HG02884 (cell line): Measurements from ENCODE around the gene MIEN1.
A peak's percentile ranks its signal among the peaks of the same experiment; 100 is the strongest.
"Not testable (repeated sequence)": the region's sequence is repeated elsewhere in the genome, so short reads cannot be mapped to it uniquely, and the experiment has no call there.

Experiments used
- ATAC-seq: cut with Tn5 transposase; IDR thresholded peaks from one replicate; pipeline ENCODE4 v1.9.1; 2021; ENCODE audit warnings: mild to moderate bottlenecking, moderate library complexity; ENCODE audit not compliant: unreplicated experiment

Gene MIEN1, protein sequence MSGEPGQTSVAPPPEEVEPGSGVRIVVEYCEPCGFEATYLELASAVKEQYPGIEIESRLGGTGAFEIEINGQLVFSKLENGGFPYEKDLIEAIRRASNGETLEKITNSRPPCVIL

DNA sequence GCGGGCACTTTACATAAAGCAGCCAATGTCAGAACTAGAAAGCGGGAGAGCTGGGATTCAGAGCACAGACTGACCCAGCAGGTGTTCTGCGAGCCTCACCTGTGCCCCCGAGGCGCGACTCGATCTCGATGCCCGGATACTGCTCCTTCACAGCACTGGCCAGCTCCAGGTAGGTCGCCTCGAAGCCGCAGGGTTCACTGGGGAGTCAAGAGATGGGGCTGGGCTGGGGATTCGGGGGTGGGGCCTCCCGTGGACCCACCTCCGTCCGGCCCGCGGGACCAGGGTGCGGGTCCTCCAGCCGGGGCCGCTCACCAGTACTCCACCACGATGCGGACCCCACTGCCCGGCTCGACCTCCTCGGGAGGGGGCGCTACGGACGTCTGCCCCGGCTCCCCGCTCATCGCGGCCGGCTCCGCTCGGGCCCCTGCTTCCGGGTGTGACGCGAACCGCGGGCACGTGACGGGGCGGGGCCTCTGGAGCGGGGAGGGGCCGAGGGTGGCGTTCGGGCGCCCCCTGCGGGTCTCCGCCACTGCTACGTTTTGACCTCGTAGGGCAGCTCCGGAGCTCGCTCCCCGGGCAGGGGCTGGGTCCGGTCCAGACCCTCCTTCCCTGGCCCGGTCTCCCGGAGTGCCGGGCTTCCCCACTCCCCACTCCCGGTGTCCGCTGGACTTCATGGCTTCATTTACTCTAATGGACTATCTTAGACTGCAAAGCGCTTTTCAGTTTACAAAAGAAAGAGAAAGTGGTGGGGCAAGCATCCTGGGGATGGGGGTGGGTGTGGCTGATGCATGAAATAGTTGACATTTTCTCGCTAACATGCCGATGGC is at the start of gene MIEN1:
Gene MIEN1, minus strand, starts transcription at position 438 of the 827 bp plus-strand sequence. Its CDS starts 37 bp downstream, at position 401.
- ATAC-seq = peak; percentile 69

DNA sequence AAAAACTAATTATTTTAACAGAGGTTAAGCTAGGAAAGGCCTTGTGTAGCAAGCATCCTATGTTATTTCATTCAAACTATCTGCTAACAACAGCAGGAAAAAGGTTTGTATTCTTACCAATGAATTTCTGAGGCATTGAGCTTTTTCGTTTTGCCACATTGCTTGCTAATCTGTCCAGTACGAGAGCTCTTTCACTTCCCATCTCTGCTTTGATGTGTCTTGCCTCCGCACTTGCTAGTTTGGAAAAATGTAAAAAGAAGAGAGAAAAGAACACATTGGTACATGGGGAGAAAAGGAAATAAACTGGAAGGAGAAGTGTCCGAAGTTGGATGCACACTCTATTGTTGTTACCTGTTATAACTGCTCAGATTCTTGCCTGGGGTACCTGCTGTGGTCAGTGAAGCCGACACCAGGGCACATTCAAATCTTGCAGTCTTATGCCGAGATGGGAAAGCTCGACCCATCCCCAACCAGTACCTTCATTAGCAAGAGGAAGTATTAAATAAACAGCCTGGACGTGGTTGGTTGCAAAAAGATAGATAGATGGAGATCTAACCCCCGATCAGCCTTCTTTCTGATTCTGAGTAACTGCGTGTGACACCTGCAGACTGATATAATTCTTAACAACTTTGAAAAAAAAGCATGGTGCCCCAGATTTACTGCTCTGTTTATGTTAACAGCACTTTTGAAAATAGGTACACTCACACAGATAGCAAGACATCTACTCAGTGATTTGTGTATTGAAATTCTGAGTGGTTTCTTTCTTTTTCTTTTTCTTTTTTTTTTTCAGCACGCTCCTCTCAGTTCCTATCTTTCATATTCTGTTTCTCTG is 47.4 kb upstream of the MIEN1 start:
- ATAC-seq = no peak

DNA sequence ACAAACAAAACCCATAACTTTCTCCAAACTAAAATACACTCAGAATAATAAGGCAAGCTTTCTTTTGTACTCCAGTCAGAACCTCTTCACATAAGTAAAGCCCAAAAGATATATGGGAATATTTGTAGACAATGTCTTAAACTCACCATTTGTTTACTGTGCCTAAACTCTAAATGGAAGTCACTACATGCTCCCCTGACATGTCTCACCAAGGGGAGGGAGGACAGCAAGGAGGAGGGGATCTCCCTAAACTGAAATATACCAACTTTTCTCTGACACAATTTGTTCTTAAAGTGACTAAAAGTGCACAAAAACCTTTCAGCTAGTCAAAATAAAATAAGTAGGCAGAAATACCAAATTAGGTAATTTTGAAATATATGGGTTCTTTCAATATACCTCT is 45.9 kb upstream of the MIEN1 start:
- no peak for ATAC-seq

DNA sequence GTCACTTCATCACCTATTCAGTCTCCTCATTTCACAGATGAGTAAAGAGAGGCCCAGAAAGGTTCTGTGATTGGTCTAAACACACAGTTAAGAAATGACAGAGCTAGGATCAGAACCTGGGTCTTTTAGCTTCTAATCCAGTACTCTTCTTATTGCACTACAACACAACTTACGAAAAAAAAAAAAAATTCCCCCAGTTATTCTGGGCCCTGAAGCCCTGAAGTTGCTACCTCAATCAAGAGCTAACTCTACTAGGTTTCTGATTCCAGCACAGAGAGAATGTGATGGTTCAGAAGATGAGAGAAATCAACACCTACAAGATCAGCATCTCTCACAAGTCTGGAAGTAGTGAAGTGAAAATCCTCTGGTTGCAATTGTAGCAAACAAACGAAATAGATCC is 44.7 kb upstream of the MIEN1 start:
- no peak for ATAC-seq

DNA sequence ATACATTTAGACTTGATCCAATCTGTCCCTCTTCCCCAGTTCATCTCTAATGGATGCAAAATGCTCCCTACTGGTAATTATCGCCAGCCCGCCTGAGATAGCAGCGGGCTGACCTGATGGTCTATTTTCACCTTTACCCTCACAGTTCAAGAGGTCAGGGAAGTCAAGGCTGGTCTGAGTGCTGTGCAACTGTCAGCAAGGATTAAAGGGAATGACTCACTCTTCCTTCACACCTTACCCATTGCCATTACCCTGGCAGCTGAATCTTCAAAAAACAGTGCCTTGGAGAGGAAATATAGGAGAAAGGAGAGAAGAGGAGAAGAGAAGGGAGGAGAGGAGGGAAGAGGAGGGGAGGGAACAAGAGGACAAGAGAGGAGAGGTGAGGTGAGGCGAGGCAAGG is 43.7 kb upstream of the MIEN1 start:
- no peak for ATAC-seq

DNA sequence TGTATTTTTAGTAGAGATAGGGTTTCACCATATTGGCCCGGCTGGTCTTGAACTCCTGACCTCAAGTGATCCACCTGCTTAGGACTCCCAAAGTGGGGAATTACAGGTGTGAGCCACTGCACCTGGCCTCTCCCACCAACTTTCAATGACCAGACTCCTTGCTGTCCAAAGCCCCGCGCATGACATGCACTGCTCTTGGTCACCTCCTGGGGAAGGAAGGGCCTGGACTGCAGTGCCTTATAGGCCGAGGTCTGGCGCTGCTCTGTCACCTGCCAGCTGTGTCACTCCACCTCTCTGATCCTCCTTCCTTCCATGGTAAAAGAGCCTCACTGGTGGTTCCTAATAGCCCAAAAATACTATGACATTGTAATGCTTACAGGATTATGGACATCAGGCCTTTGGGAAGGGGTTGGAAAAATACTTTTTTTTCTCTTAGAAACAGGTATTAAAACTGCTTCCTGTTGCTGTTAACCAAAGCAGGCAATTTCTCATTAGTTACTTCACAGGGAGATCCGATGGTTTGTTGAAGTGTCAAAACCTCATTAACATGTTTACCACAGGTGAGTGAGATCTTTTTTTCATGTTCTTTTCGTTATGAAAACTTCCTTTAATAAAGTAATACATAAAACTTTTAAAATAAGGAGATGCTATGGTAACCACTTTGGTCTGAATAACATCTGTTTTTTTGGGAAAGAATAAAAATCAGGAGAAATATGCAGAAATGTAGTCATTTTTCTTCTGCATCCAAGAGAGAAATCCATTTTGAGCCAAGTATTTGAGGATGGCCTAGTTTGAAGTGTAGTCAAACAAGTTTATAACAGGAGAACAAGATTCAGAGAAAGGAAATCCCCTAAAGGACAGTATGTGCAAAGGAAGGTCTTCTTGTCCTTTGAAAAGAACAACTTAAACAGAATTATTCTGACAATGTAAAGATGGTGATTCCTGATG is 42.9 kb upstream of the MIEN1 start:
- no peak for ATAC-seq

DNA sequence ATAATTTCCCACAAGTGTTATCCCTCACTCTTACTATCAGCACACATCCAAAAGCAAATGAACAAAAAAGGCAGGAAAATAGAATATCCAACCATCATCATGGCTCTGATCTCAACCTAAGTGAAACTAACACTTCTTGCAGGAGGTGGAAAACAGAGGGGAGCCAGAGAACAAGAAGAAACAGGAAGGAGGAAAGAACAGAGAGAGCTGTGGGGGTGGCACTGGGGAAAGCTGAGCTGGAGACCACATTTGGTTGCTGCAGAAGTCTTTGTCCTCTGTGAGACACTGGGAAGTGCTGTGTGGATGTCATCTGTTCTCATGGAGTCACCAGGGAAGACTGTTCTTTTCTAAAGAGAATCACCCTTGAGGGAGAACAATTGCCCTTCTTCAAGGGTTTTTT is 42.1 kb upstream of the MIEN1 start:
- no peak for ATAC-seq

DNA sequence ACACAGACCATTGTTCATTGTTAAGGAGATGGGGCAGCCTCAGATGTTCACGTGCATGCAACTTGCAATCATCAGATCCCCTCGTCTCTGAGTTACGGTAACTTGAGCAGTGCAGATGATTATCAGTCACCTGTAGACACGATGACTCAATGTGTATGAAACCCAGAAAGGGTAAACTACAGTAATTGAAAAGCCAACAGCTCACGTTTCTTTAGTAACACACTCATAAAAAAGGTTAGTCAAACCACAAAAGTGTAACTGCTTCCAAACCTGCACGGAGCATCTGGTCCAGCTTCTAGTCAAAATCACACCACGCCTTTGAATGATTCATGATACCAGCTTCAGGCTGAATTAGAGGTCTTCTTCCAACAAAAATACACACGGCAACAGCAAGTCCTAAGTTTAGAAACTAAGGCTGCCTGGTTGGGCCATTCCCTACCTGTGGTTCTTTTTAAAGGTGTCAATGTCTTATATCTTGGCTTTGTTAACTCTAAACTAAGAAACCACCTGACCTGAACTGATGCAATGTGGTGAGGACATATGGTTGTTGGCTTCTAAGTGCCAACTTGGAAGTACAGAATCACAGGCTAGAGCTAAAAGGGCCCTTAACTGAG is 39.7 kb upstream of the MIEN1 start:
- ATAC-seq = peak; percentile 61

DNA sequence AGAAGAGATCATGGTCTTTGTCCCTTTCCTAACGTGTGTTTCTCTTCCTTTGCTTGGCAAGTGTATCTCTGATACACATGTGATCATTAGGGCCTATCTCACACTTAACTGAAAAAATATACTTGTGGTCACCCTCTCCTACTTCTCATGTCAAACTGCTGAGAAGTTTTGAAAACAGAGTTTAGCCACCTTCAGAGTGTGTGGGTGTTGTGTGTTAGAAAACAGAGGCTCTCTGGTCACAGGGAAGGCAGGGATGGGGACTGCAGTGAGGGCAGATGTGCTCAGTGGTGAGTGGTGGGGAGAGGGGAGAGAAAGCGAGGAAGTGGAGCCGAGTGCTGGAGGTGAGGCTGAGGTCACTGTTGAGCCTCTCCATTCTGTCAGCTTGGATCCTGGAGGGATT is 36.8 kb upstream of the MIEN1 start:
- no peak for ATAC-seq

DNA sequence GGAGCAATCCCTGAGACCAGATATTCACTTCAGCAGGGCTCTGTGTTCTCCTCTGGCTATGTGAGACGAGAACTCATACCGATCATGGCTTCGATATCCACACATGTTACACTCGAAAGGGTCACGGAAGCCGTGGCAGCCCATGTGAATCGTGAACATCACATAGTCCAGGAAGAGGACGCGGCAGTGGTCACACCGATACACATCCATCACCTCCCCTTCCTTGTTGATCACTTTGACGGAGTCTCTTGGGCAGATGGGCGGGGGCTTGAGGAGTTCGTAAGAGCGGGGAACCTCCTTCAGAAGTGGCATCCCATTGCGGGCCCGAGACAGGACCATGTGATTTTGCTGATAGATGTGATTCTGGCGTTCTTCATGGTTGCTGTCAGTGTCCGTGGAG is 35.4 kb upstream of the MIEN1 start:
- ATAC-seq = no peak

DNA sequence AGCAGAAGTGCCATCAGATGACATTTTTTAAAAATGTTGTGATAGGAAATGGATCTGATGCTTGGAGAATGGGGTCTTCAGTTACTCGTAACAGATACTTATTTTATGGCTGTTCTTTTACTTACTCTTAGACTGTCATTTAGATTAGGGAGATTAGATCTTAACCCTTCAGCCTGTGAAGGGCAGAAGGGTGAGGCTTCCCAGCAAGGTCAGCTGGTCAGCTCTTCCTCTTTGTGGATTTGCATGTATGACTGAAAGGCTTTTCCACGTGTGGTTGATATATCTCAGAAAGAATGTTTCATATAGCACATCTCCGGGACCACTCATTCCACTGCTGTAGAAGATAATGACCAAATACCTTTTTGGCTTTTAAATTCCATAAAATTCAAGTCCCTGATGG is 34.8 kb upstream of the MIEN1 start:
- ATAC-seq = no peak

DNA sequence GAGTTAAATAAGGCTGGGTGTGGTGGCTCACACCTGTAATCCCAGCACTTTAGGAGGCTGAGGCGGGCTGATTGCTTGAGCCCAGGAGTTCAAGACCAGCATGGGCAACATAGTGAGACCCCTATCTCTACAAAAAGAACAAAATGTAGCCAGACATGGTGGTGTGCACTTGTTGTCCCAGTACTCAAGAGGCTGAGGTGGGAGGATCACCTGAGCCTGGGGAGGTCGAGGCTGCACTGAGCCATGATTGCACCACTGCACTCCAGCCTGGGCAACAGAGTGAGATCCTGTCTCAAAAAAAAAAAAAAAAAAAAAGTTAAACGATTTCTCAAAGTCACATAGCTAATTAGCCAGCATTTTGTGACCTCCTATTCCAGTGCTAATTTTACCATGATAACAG is 33.8 kb upstream of the MIEN1 start:
- ATAC-seq = not testable (repeated sequence)

DNA sequence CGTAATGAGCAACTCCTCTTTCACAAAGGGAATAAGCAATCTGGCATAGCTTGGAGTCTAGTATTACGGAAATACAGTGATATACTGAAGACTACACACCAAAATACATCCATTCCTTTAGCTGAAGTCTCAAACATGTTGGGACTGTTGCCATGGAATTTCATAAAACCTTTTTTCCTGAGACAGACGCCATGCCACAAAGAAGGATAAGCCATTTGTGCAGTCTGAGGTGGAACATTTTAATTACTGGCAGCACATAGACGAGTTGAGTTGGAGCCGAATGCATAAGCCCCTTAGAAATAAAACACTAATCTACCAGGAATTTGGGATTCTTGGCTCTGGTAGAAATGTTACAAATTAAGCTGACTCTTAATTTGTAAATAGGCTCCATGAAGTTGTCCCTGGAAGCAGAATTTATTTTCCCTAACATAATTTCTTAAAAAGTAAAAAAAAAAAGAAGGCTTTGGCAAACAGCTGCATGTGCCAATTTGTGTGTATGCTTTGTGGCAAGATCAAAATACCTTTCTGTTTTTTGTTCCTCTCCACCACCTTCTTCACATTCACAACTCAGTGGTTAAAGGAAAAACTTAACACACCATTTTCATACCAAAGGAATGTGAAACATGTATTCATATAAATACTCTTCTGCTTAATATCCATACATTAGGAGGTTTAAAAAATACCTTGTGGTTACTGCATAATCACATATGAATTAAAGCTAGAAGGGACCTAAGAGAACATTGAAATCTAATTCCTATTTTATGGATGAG is 32.9 kb upstream of the MIEN1 start:
- ATAC-seq = no peak

DNA sequence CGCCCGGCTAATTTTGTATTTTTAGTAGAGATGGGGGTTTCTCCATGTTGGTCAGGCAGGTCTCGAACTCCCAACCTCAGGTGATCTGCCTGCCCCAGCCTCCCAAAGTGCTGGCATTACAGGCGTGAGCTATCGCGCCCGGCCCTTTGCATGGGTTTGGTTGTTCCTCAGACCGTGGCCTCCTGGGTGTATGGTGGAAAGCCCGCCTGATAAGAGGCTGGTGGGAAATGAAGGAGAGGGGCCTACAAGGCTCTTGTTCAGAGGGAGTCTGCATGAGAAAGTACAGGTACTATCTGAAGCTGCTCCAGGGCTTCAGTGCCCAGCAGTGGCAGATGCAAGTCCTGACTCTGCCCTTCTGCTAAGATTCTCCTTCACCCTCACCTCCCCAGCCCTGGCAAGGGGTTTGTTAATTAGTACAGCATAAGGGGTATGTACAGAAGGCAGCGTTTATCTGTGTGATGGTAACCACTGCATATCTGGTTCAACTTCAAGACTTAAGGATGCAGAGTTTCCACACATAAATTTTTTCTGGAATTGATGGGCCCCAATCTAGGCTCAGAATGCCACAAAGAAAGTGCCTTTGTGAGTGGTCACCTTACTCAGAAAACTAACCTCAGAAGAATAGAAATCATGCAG is 31.6 kb upstream of the MIEN1 start:
- no peak for ATAC-seq

DNA sequence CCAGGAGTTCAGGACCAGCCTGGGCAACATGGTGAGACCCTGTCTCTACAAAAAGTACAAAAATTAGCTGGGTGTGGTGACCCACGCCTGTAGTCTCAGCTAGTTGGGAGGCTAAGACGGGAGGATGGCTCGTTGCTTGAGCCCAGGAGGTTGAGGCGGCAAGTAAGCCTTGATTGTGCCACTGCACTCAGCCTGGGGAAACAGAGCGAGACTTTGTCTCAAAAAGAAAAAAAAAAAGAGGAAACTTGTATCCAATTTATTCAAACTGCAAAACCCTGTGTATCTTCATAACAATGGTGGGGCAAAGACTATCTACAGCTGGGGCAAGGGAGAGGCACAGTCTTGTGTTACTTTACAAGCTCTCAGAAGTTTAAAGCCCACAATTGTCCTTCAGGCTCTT is 28.9 kb upstream of the MIEN1 start:
- no peak for ATAC-seq

DNA sequence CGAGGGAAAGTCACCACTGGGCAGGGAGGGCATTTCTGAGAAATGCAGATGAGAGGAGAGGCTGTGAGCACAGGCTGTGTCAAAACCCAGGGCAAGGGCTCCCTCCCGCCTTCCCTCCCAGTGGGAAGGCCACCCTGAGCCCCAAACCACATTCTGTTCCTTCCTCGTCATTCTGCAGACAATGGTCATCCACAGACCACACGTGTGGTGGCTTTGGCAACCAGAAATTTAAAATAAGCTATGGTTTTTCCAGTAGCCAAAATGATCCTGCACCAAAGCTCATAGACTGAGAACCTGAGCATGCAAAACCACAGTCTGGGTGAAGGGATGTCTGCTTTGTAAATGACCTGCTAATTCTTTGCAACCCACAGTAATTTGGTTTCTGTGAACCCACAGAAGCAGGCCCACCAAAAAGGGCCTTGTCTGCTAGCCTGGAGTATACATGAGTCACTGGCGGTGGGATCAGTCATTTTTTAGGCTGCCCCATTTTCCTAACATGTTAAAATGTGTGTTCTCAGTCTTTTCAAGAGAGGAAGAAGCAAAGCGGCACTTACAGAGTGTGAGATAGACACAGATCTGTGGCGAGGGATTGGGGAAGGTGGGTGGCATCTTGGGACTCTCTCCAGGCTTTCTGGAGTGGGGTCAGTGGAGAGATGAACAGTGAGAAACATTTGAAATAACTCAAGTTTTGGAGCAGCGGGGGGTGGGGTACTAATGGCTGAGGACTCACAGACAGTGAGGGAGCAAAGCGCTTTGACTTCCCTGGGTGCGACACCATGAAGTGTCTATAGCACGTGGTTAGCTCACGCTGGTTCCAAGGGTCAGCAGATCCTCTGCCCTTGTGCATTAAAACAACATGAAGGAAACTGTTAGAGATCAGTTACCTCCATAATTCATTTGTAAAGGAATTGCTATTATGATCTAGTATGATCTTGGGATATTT is 27.9 kb upstream of the MIEN1 start:
- no peak for ATAC-seq

DNA sequence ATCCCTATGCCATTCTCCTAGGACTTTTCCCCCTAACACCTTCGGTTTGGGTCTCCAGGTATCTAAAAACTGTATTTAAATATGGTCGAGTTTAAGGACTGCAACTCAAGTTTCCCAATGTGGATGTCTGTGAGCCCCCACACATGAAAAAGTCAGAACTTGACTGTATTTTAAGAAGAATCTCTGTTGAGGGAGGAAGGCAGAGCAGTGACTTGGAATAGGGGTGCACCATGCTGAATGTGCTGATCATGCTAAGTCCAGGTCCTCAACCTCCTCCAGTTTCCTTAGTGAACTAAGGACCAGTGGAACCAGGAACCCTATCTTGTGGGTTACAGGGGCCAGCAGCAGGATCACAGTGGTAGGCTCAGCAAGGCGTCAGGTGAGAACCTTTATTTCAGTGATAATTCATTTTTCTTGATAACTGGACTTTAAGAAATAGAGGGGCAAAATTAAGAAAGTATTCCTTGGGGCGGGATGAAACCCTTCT is 26.9 kb upstream of the MIEN1 start:
- no peak for ATAC-seq
